ENCODE measurements around the gene SMAP1. TPM values are rescaled to one million over a fixed set of nuclear protein-coding genes. Genes with fewer than 3 reads are reported as not detected.

The SMAP1 gene
- total RNA-seq, 4 donors from 2014 or later = 29.4 to 36.6 (median 35.8) TPM

DNA sequence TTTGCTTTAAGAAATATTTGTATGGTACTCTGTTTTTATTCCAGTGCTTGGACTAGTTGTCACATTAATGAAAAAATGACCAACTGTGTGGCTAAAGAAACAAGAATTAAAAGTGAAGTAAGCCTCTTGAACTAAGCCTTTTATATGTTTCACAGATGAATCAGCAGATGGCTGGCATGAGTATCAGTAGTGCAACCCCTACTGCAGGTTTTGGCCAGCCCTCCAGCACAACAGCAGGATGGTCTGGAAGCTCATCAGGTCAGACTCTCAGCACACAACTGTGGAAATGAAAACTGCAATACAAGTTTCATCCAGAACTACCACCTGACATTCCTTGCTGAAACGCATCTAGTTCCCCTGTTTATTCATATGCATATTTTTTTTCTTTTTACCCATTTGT lies 192.4 kb downstream of the SMAP1 start:
- no peak for ATAC-seq
- Histone ChIP-seq H3K4me3 (no peak overlapping the region), H3K27me3 (no peaks in the 10 kb centered on the region), H3K36me3 (no peaks in the 10 kb centered on the region), H3K27ac (no peak overlapping the region), H3K4me1 (no peaks in the 10 kb centered on the region), H3K9me3 (no peaks in the 10 kb centered on the region)
- TF ChIP-seq POLR2A (IDR thresholded peaks at IDR 0.05) = no peak
- TF ChIP-seq, protein P1, sequence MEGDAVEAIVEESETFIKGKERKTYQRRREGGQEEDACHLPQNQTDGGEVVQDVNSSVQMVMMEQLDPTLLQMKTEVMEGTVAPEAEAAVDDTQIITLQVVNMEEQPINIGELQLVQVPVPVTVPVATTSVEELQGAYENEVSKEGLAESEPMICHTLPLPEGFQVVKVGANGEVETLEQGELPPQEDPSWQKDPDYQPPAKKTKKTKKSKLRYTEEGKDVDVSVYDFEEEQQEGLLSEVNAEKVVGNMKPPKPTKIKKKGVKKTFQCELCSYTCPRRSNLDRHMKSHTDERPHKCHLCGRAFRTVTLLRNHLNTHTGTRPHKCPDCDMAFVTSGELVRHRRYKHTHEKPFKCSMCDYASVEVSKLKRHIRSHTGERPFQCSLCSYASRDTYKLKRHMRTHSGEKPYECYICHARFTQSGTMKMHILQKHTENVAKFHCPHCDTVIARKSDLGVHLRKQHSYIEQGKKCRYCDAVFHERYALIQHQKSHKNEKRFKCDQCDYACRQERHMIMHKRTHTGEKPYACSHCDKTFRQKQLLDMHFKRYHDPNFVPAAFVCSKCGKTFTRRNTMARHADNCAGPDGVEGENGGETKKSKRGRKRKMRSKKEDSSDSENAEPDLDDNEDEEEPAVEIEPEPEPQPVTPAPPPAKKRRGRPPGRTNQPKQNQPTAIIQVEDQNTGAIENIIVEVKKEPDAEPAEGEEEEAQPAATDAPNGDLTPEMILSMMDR (IDR thresholded peaks at IDR 0.05 in 4 of 5, conservative IDR thresholded peaks at IDR 0.05 in 1 of 5) = no peak
- DNase-seq = no peak
- in situ Hi-C loops (cut with MboI; ENCODE audit: low sequenced_read_pairs in 4 of 4) = no loop called here
- intact Hi-C loops (cut with DNase I; ENCODE audit: low total_unique reads) = no loop called here

DNA sequence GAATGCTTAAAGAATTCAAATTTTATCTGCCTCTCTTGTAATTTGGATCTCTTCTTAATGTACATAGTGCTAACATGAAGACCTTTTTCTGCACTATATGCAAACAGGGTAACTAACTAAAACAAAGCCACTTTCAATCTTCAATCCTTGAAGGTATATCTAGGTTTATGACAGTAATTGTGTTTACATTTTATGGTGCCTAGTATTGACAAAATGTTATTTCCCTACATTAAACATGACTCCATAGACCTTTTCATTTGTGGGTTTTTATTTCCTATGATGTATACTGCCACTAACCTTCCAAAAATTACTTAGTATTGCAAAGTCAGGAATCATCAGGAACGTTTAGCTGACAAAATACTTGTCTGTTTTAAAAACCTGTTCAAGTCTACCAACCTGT lies 193.2 kb downstream of the SMAP1 start:
- H3K27ac ChIP-seq = no peak overlapping the region
- H3K27me3 ChIP-seq = no peaks in the 10 kb centered on the region
- H3K36me3 ChIP-seq = no peaks in the 10 kb centered on the region
- H3K4me3 ChIP-seq = no peak overlapping the region
- H3K9me3 ChIP-seq = no peaks in the 10 kb centered on the region
- intact Hi-C loops (cut with DNase I; ENCODE audit: low total_unique reads) (no loop called here), in situ Hi-C loops (cut with MboI; ENCODE audit: low sequenced_read_pairs in 4 of 4) (no loop called here)
- no peak for DNase-seq
- no peaks in the 10 kb centered on the region for H3K4me1 ChIP-seq
- ATAC-seq = no peak
- TF ChIP-seq, protein P1 (IDR thresholded peaks at IDR 0.05 in 4 of 5, conservative IDR thresholded peaks at IDR 0.05 in 1 of 5) = no peak
- no peak for TF ChIP-seq POLR2A (IDR thresholded peaks at IDR 0.05)

DNA sequence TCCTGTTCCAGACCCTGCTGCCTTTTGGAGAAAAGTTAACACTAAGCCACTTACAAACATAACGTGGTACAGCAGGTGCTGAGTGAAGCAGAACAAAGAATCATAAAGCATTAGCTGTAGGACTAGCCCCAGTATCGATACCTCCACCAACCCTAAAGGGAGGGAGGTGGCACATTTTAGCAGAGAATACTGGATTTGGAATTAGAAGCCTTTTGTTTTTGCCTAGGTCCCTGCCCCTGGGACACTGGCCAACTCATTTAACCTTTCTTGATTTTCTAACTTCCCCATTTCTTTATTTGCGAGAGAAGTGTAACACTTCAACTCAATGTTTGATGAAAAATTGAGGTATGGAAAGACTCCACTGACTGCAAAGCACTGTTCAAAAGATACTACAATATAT lies 195.7 kb downstream of the SMAP1 start:
- in situ Hi-C loops (cut with MboI; ENCODE audit: low sequenced_read_pairs in 4 of 4) = no loop called here
- Histone ChIP-seq H3K27me3 (no peaks in the 10 kb centered on the region), H3K9me3 (no peaks in the 10 kb centered on the region), H3K27ac (no peak overlapping the region), H3K4me3 (no peak overlapping the region), H3K36me3 (no peaks in the 10 kb centered on the region), H3K4me1 (no peaks in the 10 kb centered on the region)
- intact Hi-C loops (cut with DNase I; ENCODE audit: low total_unique reads) = no loop called here
- ATAC-seq (no peak), DNase-seq (no peak)
- TF ChIP-seq POLR2A (IDR thresholded peaks at IDR 0.05) = no peak
- TF ChIP-seq, protein P1 (IDR thresholded peaks at IDR 0.05 in 4 of 5, conservative IDR thresholded peaks at IDR 0.05 in 1 of 5) = no peak

DNA sequence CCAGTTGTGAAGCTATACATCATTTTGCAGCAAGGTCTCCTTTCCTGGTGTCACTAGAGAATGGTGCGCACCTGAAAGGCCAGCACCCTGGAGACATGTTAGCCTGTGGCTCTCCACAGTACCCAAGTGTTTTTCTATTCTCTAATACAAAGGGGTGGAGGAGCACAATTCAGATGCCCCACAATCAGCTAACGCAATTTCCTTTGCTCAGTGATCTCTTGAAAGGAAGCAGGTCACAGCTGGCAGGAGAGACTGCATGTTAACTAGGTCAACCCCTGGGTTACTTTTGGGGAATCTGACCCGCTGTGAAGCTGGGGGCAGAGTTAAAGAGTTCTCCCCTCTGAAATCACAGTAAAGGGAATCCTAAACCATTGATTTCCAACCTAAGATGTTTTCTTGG lies 196.7 kb downstream of the SMAP1 start:
- no peak overlapping the region for H3K27ac ChIP-seq
- in situ Hi-C loops (cut with MboI; ENCODE audit: low sequenced_read_pairs in 4 of 4) = no loop called here
- no peaks in the 10 kb centered on the region for H3K27me3 ChIP-seq
- intact Hi-C loops (cut with DNase I; ENCODE audit: low total_unique reads) = no loop called here
- H3K4me3 ChIP-seq = no peak overlapping the region
- H3K9me3 ChIP-seq = no peaks in the 10 kb centered on the region
- no peaks in the 10 kb centered on the region for H3K4me1 ChIP-seq
- no peaks in the 10 kb centered on the region for H3K36me3 ChIP-seq
- TF ChIP-seq, protein P1 (IDR thresholded peaks at IDR 0.05 in 4 of 5, conservative IDR thresholded peaks at IDR 0.05 in 1 of 5) = no peak
- no peak for TF ChIP-seq POLR2A (IDR thresholded peaks at IDR 0.05)
- DNase-seq (no peak), ATAC-seq (no peak)

DNA sequence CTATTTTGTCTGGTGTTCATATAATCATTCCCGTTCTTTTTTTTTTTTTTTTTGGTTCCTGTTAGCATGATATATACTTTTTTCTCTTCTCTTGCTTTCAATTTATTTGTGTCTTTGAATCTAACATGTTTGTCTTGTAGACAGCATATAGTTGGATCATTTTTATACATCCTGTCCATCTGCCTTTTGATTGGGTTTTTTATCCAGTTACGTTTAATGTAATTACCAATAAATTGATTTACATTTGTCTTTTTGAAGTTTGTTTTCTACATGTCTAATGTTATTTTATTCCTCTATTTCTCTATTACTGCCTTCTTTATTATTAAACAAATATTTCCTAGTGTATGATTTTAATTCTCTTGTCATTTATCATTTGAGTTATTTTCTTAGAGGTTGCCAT lies 204.8 kb downstream of the SMAP1 start:
- no peak for DNase-seq
- intact Hi-C loops (cut with DNase I; ENCODE audit: low total_unique reads) (no loop called here), in situ Hi-C loops (cut with MboI; ENCODE audit: low sequenced_read_pairs in 4 of 4) (no loop called here)
- H3K9me3 ChIP-seq = peaks cover 0 to 12% (median 0%) of the 10 kb centered on the region in 3 donors
- no peaks in the 10 kb centered on the region for H3K4me1 ChIP-seq
- H3K27me3 ChIP-seq = peaks cover 0 to 3% (median 0%) of the 10 kb centered on the region in 3 donors
- ATAC-seq = no peak
- H3K27ac ChIP-seq = no peak overlapping the region
- TF ChIP-seq POLR2A (IDR thresholded peaks at IDR 0.05) = no peak
- TF ChIP-seq, protein P1 (IDR thresholded peaks at IDR 0.05 in 4 of 5, conservative IDR thresholded peaks at IDR 0.05 in 1 of 5) = no peak
- no peak overlapping the region for H3K4me3 ChIP-seq
- no peaks in the 10 kb centered on the region for H3K36me3 ChIP-seq
